Keratinocyte (primary cell): ENCODE measurements around the gene NXN.

Experiments used
- EZH2 ChIP-seq: IDR thresholded peaks from one replicate; pipeline ENCODE4 v1.6.1; 2012; ENCODE audit warnings: inconsistent platforms, mild to moderate bottlenecking, low read length, moderate library complexity
- TF ChIP-seq, protein P1 (sequence below), 3 experiments: IDR thresholded peaks in 1 of 3; conservative IDR thresholded peaks in 1 of 3; optimal IDR thresholded peaks in 1 of 3; 2 replicates in 2 of 3; 3 replicates in 1 of 3; pipeline versions ENCODE3 to v1.5.1; 2011; ENCODE audit warnings: low read length in 3 of 3, mild to moderate bottlenecking in 3 of 3, moderate library complexity in 2 of 3, control low read depth in 1 of 3, inconsistent platforms in 1 of 3; ENCODE audit not compliant: insufficient read depth in 2 of 3; ENCODE audit errors: extremely low read depth in 1 of 3

- TF ChIP-seq, protein P1, sequence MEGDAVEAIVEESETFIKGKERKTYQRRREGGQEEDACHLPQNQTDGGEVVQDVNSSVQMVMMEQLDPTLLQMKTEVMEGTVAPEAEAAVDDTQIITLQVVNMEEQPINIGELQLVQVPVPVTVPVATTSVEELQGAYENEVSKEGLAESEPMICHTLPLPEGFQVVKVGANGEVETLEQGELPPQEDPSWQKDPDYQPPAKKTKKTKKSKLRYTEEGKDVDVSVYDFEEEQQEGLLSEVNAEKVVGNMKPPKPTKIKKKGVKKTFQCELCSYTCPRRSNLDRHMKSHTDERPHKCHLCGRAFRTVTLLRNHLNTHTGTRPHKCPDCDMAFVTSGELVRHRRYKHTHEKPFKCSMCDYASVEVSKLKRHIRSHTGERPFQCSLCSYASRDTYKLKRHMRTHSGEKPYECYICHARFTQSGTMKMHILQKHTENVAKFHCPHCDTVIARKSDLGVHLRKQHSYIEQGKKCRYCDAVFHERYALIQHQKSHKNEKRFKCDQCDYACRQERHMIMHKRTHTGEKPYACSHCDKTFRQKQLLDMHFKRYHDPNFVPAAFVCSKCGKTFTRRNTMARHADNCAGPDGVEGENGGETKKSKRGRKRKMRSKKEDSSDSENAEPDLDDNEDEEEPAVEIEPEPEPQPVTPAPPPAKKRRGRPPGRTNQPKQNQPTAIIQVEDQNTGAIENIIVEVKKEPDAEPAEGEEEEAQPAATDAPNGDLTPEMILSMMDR (optimal IDR thresholded peaks at IDR 0.05 in 1 of 3, IDR thresholded peaks at IDR 0.05 in 1 of 3, conservative IDR thresholded peaks at IDR 0.05 in 1 of 3; ENCODE audit: extremely low read depth in 1 of 3, insufficient read depth in 2 of 3, low read length in 3 of 3), result no peak
- TF ChIP-seq EZH2, result no peak
These were observed 129.3 kb downstream of the NXN start for GRCh38 chr17:850086-850850.
